Skeletal muscle satellite cell (primary cell): ENCODE data around the gene RGS2.

Experiments
- H3K27me3 ChIP-seq: 2 replicates; pipeline ENCODE4 v1.7.0; 2013; ENCODE audit warnings: low read length; ENCODE audit not compliant: control insufficient read depth, insufficient read depth
- H3K36me3 ChIP-seq: 2 replicates; pipeline ENCODE4 v1.7.0; 2013; ENCODE audit warnings: mild to moderate bottlenecking, control low read depth, low read length; ENCODE audit not compliant: insufficient read depth
- H3K4me1 ChIP-seq: 2 replicates; pipeline ENCODE4 v1.7.0; 2013; ENCODE audit warnings: low read length; ENCODE audit not compliant: control insufficient read depth, insufficient read depth
- H3K4me2 ChIP-seq: 2 replicates; pipeline ENCODE4 v1.7.0; 2013; ENCODE audit warnings: mild to moderate bottlenecking, low read length
- H3K4me3 ChIP-seq: 2 replicates; pipeline ENCODE4 v1.7.0; 2013; ENCODE audit warnings: low read length
- H3K9ac ChIP-seq: 2 replicates; pipeline ENCODE4 v1.7.0; 2013; ENCODE audit warnings: mild to moderate bottlenecking, low read depth, low read length, moderate library complexity
- H3K9me3 ChIP-seq: replicated peaks from 2 replicates; pipeline ENCODE4 v1.7.0; 2013; ENCODE audit warnings: mild to moderate bottlenecking, control low read depth, low read length

Gene RGS2

GRCh38 chr1:192797143-192797542, 11.7 kb upstream of the RGS2 start:
- Histone ChIP-seq H3K4me3 (no peak overlapping the region), H3K36me3 (no peaks in the 10 kb centered on the region), H3K4me2 (no peak overlapping the region), H3K4me1 (peaks cover 4% of the 10 kb centered on the region), H3K9ac (no peak overlapping the region), H3K27me3 (no peaks in the 10 kb centered on the region), H3K9me3 (no peaks in the 10 kb centered on the region)

- H3K9me3 ChIP-seq: no peaks in the 10 kb centered on the region
- no peaks in the 10 kb centered on the region for H3K36me3 ChIP-seq
- no peak overlapping the region for H3K9ac ChIP-seq
- H3K4me2 ChIP-seq: no peak overlapping the region
- peaks cover 4% of the 10 kb centered on the region for H3K4me1 ChIP-seq
- no peak overlapping the region for H3K4me3 ChIP-seq
- no peaks in the 10 kb centered on the region for H3K27me3 ChIP-seq
These were observed 10.9 kb upstream of the RGS2 start for GRCh38 chr1:192797891-192798290.

- Histone ChIP-seq H3K4me3 (no peak overlapping the region), H3K4me2 (no peak overlapping the region), H3K9me3 (no peaks in the 10 kb centered on the region), H3K9ac (no peak overlapping the region), H3K27me3 (no peaks in the 10 kb centered on the region), H3K36me3 (no peaks in the 10 kb centered on the region), H3K4me1 (peaks cover 4% of the 10 kb centered on the region)
These were observed 7.4 kb upstream of the RGS2 start for GRCh38 chr1:192801451-192801850.

- H3K9ac ChIP-seq: no peak overlapping the region
- H3K4me3 ChIP-seq: no peak overlapping the region
- peaks cover 9% of the 10 kb centered on the region for H3K4me1 ChIP-seq
- no peaks in the 10 kb centered on the region for H3K27me3 ChIP-seq
- H3K9me3 ChIP-seq: no peaks in the 10 kb centered on the region
- no peaks in the 10 kb centered on the region for H3K36me3 ChIP-seq
- no peak overlapping the region for H3K4me2 ChIP-seq
These were observed 6.4 kb upstream of the RGS2 start for GRCh38 chr1:192802406-192802805.

- Histone ChIP-seq H3K9me3 (no peaks in the 10 kb centered on the region), H3K4me1 (peaks cover 18% of the 10 kb centered on the region), H3K27me3 (no peaks in the 10 kb centered on the region), H3K4me3 (no peak overlapping the region), H3K4me2 (no peak overlapping the region), H3K36me3 (no peaks in the 10 kb centered on the region), H3K9ac (no peak overlapping the region)
These were observed 5.3 kb upstream of the RGS2 start for GRCh38 chr1:192803501-192803900.

- Histone ChIP-seq H3K36me3 (peaks cover 9% of the 10 kb centered on the region), H3K4me1 (peaks cover 27% of the 10 kb centered on the region), H3K9ac (no peak overlapping the region), H3K27me3 (no peaks in the 10 kb centered on the region), H3K4me3 (no peak overlapping the region), H3K9me3 (no peaks in the 10 kb centered on the region), H3K4me2 (no peak overlapping the region)
These were observed 3.0 kb upstream of the RGS2 start for GRCh38 chr1:192805832-192806323.

- Histone ChIP-seq H3K4me3 (peak overlapping the region; percentile 95), H3K9me3 (no peaks in the 10 kb centered on the region), H3K36me3 (peaks cover 20% of the 10 kb centered on the region), H3K4me1 (peaks cover 23% of the 10 kb centered on the region), H3K9ac (peak overlapping the region; percentile 90), H3K27me3 (no peaks in the 10 kb centered on the region), H3K4me2 (peak overlapping the region; percentile 90)
These were observed 1.4 kb upstream of the RGS2 start for GRCh38 chr1:192807211-192808162.

- peak overlapping the region; percentile 90 for H3K9ac ChIP-seq
- no peaks in the 10 kb centered on the region for H3K27me3 ChIP-seq
- peaks cover 20% of the 10 kb centered on the region for H3K36me3 ChIP-seq
- no peaks in the 10 kb centered on the region for H3K9me3 ChIP-seq
- H3K4me2 ChIP-seq: peak overlapping the region; percentile 90
- H3K4me1 ChIP-seq: peaks cover 23% of the 10 kb centered on the region
- H3K4me3 ChIP-seq: peak overlapping the region; percentile 95
These were observed 699 bp upstream of the RGS2 start for GRCh38 chr1:192808163-192808517.

- peak overlapping the region; percentile 90 for H3K4me2 ChIP-seq
- H3K4me1 ChIP-seq: peaks cover 23% of the 10 kb centered on the region
- no peaks in the 10 kb centered on the region for H3K9me3 ChIP-seq
- peaks cover 20% of the 10 kb centered on the region for H3K36me3 ChIP-seq
- no peaks in the 10 kb centered on the region for H3K27me3 ChIP-seq
- peak overlapping the region; percentile 95 for H3K4me3 ChIP-seq
- peak overlapping the region; percentile 90 for H3K9ac ChIP-seq
These were observed 741 bp downstream of the RGS2 start for GRCh38 chr1:192809307-192810252.

- Histone ChIP-seq H3K4me2 (peak overlapping the region; percentile 90), H3K9ac (peak overlapping the region; percentile 90), H3K4me3 (peak overlapping the region; percentile 95), H3K9me3 (no peaks in the 10 kb centered on the region), H3K27me3 (no peaks in the 10 kb centered on the region), H3K4me1 (peaks cover 23% of the 10 kb centered on the region), H3K36me3 (peaks cover 20% of the 10 kb centered on the region)
These were observed 1.5 kb downstream of the RGS2 start for GRCh38 chr1:192810253-192810880.

- no peaks in the 10 kb centered on the region for H3K27me3 ChIP-seq
- no peak overlapping the region for H3K9ac ChIP-seq
- H3K4me1 ChIP-seq: peaks cover 23% of the 10 kb centered on the region
- peaks cover 20% of the 10 kb centered on the region for H3K36me3 ChIP-seq
- no peak overlapping the region for H3K4me3 ChIP-seq
- no peaks in the 10 kb centered on the region for H3K9me3 ChIP-seq
- no peak overlapping the region for H3K4me2 ChIP-seq
These were observed 2.2 kb downstream of the RGS2 start for GRCh38 chr1:192811006-192811405.
